ENCODE results near the gene KLF15. TPM values are rescaled to one million over a fixed set of nuclear protein-coding genes. Genes with fewer than 3 reads are reported as not detected.

The KLF15 gene
- polyA plus RNA-seq, 1 donor from 2014 or later = 0.46 TPM

- no peaks in the 10 kb centered on the region for H3K27me3 ChIP-seq (ENCODE audit: insufficient read depth, low read depth, low read length)
- no peaks in the 10 kb centered on the region for H4K20me1 ChIP-seq (ENCODE audit: insufficient read depth)
- H3K9me2 ChIP-seq (ENCODE audit: insufficient read depth, low read length) = no peaks in the 10 kb centered on the region
- H3K4me2 ChIP-seq (ENCODE audit: low read length) = no peak overlapping the region
- H3K36me3 ChIP-seq (ENCODE audit: insufficient read depth, low read length) = no peaks in the 10 kb centered on the region
- TF ChIP-seq EP300 (conservative IDR thresholded peaks at IDR 0.05; ENCODE audit: poor library complexity, severe bottlenecking) = no peak
- no peak for TF ChIP-seq SMC3 (conservative IDR thresholded peaks at IDR 0.05; ENCODE audit: poor library complexity)
- TF ChIP-seq CTCF (IDR thresholded peaks at IDR 0.05; ENCODE audit: poor library complexity, severe bottlenecking) = no peak
- TF ChIP-seq MXI1 (conservative IDR thresholded peaks at IDR 0.05; ENCODE audit: poor library complexity, severe bottlenecking) = no peak
- no peak for TF ChIP-seq REST (IDR thresholded peaks at IDR 0.05; ENCODE audit: borderline replicate concordance)
- TF ChIP-seq POLR2AphosphoS5 (IDR thresholded peaks at IDR 0.05) = no peak
- TF ChIP-seq TAF1 (IDR thresholded peaks at IDR 0.05; ENCODE audit: low read depth) = no peak
- no peak for TF ChIP-seq EZH2 (IDR thresholded peaks at IDR 0.05; ENCODE audit: borderline replicate concordance, insufficient read depth, low read length, poor library complexity, severe bottlenecking)
- H3K4me3 ChIP-seq (ENCODE audit: low read length) = no peak overlapping the region
- H3K9ac ChIP-seq (ENCODE audit: low read length) = no peak overlapping the region
- H3K27ac ChIP-seq (ENCODE audit: low read length) = no peak overlapping the region
- no peak overlapping the region for H2AFZ ChIP-seq (ENCODE audit: low read depth, low read length)
- no peaks in the 10 kb centered on the region for H3K79me2 ChIP-seq (replicated peaks; ENCODE audit: insufficient read depth, low read length)
- no peaks in the 10 kb centered on the region for H3F3A ChIP-seq (ENCODE audit: insufficient read depth, low read length, poor library complexity, severe bottlenecking)
- H3K9me3 ChIP-seq (ENCODE audit: low read length) = no peaks in the 10 kb centered on the region
Observed at GRCh38 chr3:126340943-126341754, 16.1 kb downstream of the KLF15 start.

GRCh38 chr3:126340596-126340942, 16.6 kb downstream of the KLF15 start:
- H2AFZ ChIP-seq (ENCODE audit: low read depth, low read length) = no peak overlapping the region
- H3K9me3 ChIP-seq (ENCODE audit: low read length) = no peaks in the 10 kb centered on the region
- H3K79me2 ChIP-seq (replicated peaks; ENCODE audit: insufficient read depth, low read length) = no peaks in the 10 kb centered on the region
- no peaks in the 10 kb centered on the region for H3K27me3 ChIP-seq (ENCODE audit: insufficient read depth, low read depth, low read length)
- H3K9ac ChIP-seq (ENCODE audit: low read length) = no peak overlapping the region
- H3K27ac ChIP-seq (ENCODE audit: low read length) = no peak overlapping the region
- no peak overlapping the region for H3K4me3 ChIP-seq (ENCODE audit: low read length)
- TF ChIP-seq SMC3 (conservative IDR thresholded peaks at IDR 0.05; ENCODE audit: poor library complexity) = no peak
- TF ChIP-seq REST (IDR thresholded peaks at IDR 0.05; ENCODE audit: borderline replicate concordance) = no peak
- TF ChIP-seq EZH2 (IDR thresholded peaks at IDR 0.05; ENCODE audit: borderline replicate concordance, insufficient read depth, low read length, poor library complexity, severe bottlenecking) = no peak
- no peak for TF ChIP-seq MXI1 (conservative IDR thresholded peaks at IDR 0.05; ENCODE audit: poor library complexity, severe bottlenecking)
- no peak for TF ChIP-seq TAF1 (IDR thresholded peaks at IDR 0.05; ENCODE audit: low read depth)
- no peak for TF ChIP-seq RAD21 (conservative IDR thresholded peaks at IDR 0.05)
- no peak for TF ChIP-seq POLR2AphosphoS5 (IDR thresholded peaks at IDR 0.05)
- TF ChIP-seq EP300 (conservative IDR thresholded peaks at IDR 0.05; ENCODE audit: poor library complexity, severe bottlenecking) = no peak
- TF ChIP-seq CTCF (IDR thresholded peaks at IDR 0.05; ENCODE audit: poor library complexity, severe bottlenecking) = no peak
- no peaks in the 10 kb centered on the region for H3F3A ChIP-seq (ENCODE audit: insufficient read depth, low read length, poor library complexity, severe bottlenecking)
- H4K20me1 ChIP-seq (ENCODE audit: insufficient read depth) = no peaks in the 10 kb centered on the region
- no peaks in the 10 kb centered on the region for H3K36me3 ChIP-seq (ENCODE audit: insufficient read depth, low read length)
- H3K9me2 ChIP-seq (ENCODE audit: insufficient read depth, low read length) = no peaks in the 10 kb centered on the region
- H3K4me2 ChIP-seq (ENCODE audit: low read length) = no peak overlapping the region

All from neural cell (in vitro differentiated cells).